ENCODE measurements around the gene CSNK1D. TPM values are rescaled to one million over a fixed set of nuclear protein-coding genes. Genes with fewer than 3 reads are reported as not detected.

Gene CSNK1D
- total RNA-seq, 2 experiments from 2014 or later, result 116 TPM

DNA sequence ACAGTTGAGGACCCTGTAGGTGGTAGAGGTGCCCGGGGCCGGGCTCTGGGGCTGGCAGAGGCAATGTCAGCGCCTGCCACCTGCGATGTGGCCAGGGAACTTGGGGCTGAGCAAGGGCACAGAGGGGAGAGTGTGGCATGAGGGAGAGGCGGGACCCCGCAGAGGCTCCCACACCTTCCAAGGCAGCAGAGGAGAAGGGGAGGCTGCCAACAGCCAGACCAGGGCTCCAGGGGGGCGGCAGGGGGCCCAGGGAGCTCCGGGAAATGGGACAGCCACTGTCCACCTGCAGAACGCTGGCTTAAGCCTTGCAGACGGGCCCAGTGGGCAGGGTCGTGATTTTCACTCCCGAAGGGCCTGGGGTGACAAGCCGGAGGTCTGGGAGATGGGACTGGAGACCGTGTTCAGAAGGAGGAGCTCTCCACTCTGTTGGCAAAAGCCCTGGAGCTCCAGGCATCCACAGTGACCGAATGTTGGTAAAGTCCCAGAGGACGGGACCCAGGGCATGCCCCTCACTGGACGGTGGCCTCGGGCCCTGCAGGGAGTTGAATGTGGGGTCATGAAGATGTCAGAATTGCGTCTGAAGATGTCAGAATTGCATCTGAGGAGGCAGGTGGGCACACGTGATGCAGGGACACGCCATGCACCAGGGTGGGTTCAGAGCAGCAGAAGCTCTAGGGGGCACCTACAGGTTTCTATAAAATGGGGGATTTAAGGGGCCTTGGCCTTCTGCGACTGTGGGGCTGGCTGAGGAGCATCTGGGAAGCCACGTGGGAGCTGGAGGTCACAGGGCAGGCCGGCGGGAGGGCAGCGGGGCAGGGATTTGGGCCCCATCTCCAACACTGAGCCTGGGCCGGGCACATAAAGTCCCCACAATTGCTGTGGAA, 25.3 kb upstream of the CSNK1D start:
- ChIA-PET POLR2A (interaction anchor here (0.5 to 7.6 kb wide), 31 partner anchors 8 to 596 kb away, joined by 3 to 120 read pairs (median 7); partner anchors contain the start of genes CD7, CSNK1D, DCXR and FOXK2), CTCF (interaction anchor here (0.6 to 4.8 kb wide), 11 partner anchors 10 to 268 kb away, joined by 3 to 32 read pairs (median 8); partner anchors contain the start of gene CD7)
- DNase-seq, result no peak
- no peaks in the 10 kb centered on the region for H3K9me3 Mint-ChIP-seq
- H3K4me3 Mint-ChIP-seq, result peak overlapping the region; percentile 88
- peaks cover 91% of the 10 kb centered on the region for H3K4me1 Mint-ChIP-seq
- no peaks in the 10 kb centered on the region for H3K27me3 Mint-ChIP-seq
- H3K27ac Mint-ChIP-seq, result peak overlapping the region; percentile 100
- peaks cover 15% of the 10 kb centered on the region for H3K36me3 Mint-ChIP-seq (ENCODE audit: low read depth)

DNA sequence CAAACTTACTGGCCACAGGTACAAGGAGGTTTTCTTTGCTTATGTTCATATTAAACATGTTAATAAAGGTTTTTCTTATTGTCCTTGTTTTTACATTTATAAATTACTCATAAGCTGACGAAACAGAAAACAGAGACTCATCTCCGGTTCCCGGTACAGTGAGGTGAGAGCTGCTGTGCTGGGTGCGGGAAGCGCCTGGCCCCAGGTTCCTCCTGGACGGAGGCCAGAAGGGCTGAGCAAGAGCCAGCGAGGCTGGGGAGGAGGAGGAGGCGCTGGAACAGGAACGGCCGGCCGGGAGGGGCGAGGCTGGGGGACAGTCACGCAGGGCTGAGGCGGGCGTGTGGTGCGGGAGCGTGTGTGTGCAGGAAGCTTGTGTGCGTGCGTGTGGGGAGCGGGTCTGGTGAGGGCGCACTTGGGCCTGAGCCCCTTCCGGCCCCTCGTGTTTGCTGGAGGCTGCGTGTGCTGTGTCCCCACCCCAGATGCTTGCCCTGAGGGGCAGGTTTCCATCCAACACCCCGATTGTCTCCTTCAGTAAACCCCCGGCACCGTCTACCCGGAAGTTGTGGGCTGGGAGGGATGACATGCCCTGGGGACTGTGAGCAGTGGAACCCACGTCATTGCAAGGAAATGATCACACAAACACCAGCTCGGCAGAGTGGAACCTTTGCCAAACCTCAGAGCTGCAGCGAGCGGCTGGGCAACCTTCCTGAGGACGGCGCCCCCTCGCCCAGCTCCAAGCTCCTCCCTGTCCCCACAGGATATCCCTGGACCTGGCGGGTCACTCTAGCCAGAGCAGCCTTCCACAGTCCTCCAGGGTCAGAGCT, 24.4 kb upstream of the CSNK1D start:
- Mint-ChIP-seq H3K4me3 (peak overlapping the region; percentile 88), H3K9me3 (no peaks in the 10 kb centered on the region), H3K27ac (peak overlapping the region; percentile 100), H3K27me3 (no peaks in the 10 kb centered on the region), H3K36me3 (ENCODE audit: low read depth) (peaks cover 15% of the 10 kb centered on the region), H3K4me1 (peaks cover 87% of the 10 kb centered on the region)
- CTCF ChIA-PET, result interaction anchor here (0.6 to 4.0 kb wide), 11 partner anchors 11 to 267 kb away, joined by 3 to 32 read pairs (median 5); partner anchors contain the start of gene CD7
- POLR2A ChIA-PET, result interaction anchor here (0.5 to 7.6 kb wide), 36 partner anchors 9 to 595 kb away, joined by 3 to 120 read pairs (median 6); partner anchors contain the start of genes CD7, CENPX, CSNK1D and DCXR
- DNase-seq, result peak; percentile 93

DNA sequence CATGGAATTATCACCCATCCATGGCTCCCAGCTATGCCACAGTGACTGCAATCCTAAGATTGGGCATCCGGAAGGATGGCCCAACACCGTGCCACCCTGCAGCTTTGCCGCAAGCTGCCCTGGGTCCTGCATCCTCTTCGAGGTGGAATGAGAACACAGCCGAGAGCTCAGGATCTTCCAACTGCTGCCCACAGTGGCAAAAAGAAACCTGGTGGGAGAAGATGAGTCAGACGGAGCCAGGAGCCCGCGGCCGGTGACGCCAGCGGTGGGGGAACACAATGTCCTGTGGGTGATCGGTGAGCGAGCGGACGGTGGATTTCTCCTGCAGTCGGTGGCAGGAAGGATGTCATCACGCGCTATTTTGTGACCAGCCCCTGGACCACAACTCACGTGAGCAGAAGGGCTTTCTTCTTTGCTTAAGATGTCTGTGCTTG, 23.8 kb upstream of the CSNK1D start:
- POLR2A ChIA-PET, result interaction anchor here (0.7 to 7.6 kb wide), 30 partner anchors 10 to 412 kb away, joined by 3 to 120 read pairs (median 8); partner anchors contain the start of genes CD7, CENPX, CSNK1D and FOXK2
- Mint-ChIP-seq H3K27me3 (no peaks in the 10 kb centered on the region), H3K27ac (peak overlapping the region; percentile 100), H3K36me3 (ENCODE audit: low read depth) (peaks cover 15% of the 10 kb centered on the region), H3K4me1 (peaks cover 85% of the 10 kb centered on the region), H3K9me3 (no peaks in the 10 kb centered on the region), H3K4me3 (peak overlapping the region; percentile 88)
- peak; percentile 92 for DNase-seq
- CTCF ChIA-PET, result interaction anchor here (1.2 to 3.8 kb wide), 5 partner anchors 14 to 91 kb away, joined by 4 to 12 read pairs (median 6); partner anchors contain the start of gene CD7

DNA sequence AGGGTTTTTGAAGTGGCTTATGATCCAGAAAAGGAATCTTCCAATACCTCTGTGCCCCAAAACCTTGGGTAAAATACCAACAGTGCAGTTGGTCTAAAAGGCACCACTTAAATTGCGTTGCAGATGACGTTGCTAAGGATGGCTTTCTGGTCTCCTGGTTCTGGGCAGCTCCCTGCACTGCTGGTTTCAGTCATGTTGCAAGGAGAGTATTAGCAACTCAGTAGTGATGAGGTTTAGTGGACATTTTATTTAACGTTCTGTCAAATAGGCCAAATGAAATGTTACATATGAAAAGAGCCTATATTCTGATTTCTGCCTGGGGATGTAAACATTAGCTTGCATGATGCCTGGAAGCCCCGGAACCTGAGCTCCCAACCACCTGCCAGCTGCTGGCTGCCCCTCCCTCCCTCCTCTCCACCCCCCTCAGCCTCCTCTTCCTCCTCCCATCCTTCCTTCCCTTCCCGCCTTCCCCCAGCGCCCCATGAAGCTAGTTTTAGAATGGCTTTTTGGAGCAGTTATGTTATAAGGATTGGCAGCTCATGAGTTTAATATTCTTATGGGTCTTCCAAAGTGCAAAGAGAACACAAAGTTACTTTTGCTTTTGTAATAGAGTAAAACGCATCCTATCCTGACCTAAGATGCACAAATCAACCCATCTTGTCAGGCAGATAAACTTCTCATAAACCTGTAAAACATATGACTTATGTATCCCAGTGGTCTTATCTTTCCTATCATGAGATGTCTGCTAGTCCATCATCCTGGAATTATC, 23.2 kb upstream of the CSNK1D start:
- Mint-ChIP-seq H3K27me3 (no peaks in the 10 kb centered on the region), H3K4me1 (peaks cover 82% of the 10 kb centered on the region), H3K4me3 (peak overlapping the region; percentile 88), H3K9me3 (no peaks in the 10 kb centered on the region), H3K27ac (peak overlapping the region; percentile 100), H3K36me3 (ENCODE audit: low read depth) (peaks cover 15% of the 10 kb centered on the region)
- ChIA-PET POLR2A (interaction anchor here (0.7 to 7.6 kb wide), 24 partner anchors 10 to 412 kb away, joined by 3 to 120 read pairs (median 9); partner anchors contain the start of genes CD7, CSNK1D, FOXK2 and NARF), CTCF (interaction anchor here (0.6 to 3.8 kb wide), 5 partner anchors 13 to 197 kb away, joined by 3 to 12 read pairs (median 6); partner anchors contain the start of gene CD7)
- no peak for DNase-seq

DNA sequence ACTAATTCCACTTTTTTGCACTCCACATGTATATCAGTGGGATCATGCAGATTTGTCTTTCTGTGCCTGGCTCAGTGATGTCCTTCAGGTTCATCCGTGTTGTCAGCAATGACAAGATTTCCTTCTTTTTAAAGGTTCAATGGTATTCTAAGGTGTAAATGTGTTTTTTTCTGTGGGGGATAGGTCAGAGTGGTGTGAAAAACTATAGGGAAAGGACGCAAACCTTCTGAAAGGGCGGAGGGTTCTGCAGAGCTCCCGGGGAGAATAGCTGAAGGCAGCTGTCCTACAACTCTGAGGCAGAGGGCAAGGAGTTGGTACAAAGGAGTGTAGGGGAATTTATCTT, 21.9 kb upstream of the CSNK1D start:
- ChIA-PET CTCF (no interaction called here), POLR2A (interaction anchor here (1.2 to 4.2 kb wide), 2 partner anchors 15 to 20 kb away, joined by 3 to 49 read pairs; partner anchors contain the start of gene CSNK1D)
- Mint-ChIP-seq H3K36me3 (ENCODE audit: low read depth) (peaks cover 15% of the 10 kb centered on the region), H3K4me3 (no peak overlapping the region), H3K27ac (no peak overlapping the region), H3K27me3 (no peaks in the 10 kb centered on the region), H3K4me1 (peaks cover 74% of the 10 kb centered on the region), H3K9me3 (no peaks in the 10 kb centered on the region)
- no peak for DNase-seq

DNA sequence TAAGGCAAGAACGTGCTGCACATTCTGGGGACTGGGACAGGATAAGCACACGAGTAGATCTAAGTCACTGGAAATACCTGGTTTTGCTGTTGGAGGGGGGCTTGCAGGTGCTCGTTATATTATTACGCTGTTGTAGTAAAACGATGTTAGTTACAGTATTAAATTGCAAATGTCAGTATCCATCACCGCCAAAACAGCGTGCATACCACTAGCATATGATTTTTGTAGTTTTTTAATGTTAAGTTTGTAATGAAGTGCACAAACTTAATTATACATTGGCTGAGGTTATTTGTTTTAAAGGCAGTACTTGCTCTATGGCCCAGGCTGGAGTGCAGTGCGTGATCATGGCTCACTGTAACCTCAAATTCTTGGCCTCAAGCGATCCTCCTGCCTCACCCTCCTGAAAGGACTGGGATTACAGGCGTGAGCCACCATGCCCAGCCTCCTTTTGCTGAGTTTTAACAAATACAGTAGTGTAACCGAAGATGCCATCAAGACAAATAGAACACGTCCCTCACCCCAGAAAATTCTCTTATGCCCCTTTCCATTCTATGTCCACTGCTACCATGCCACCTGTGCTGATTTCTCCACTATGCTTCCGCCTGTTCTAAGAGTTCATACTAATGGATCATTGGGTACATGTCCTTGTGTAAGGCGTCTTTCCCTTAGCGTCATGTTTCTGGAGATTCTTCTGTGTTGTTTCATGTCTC, 20.7 kb upstream of the CSNK1D start:
- no peak for DNase-seq
- H3K4me1 Mint-ChIP-seq, result peaks cover 62% of the 10 kb centered on the region
- CTCF ChIA-PET, result interaction anchor here (1.8 kb wide), 1 partner anchor 21 kb away, joined by 4 read pairs; the partner anchor contains the start of gene CSNK1D
- H3K27me3 Mint-ChIP-seq, result no peaks in the 10 kb centered on the region
- H3K36me3 Mint-ChIP-seq (ENCODE audit: low read depth), result peaks cover 15% of the 10 kb centered on the region
- POLR2A ChIA-PET, result interaction anchor here (0.8 to 3.2 kb wide), 5 partner anchors 9 to 264 kb away, joined by 3 to 38 read pairs (median 10); partner anchors contain the start of genes CD7, CSNK1D and SLC16A3
- H3K27ac Mint-ChIP-seq, result peak overlapping the region; percentile 59
- H3K4me3 Mint-ChIP-seq, result peak overlapping the region; percentile 61
- H3K9me3 Mint-ChIP-seq, result no peaks in the 10 kb centered on the region

DNA sequence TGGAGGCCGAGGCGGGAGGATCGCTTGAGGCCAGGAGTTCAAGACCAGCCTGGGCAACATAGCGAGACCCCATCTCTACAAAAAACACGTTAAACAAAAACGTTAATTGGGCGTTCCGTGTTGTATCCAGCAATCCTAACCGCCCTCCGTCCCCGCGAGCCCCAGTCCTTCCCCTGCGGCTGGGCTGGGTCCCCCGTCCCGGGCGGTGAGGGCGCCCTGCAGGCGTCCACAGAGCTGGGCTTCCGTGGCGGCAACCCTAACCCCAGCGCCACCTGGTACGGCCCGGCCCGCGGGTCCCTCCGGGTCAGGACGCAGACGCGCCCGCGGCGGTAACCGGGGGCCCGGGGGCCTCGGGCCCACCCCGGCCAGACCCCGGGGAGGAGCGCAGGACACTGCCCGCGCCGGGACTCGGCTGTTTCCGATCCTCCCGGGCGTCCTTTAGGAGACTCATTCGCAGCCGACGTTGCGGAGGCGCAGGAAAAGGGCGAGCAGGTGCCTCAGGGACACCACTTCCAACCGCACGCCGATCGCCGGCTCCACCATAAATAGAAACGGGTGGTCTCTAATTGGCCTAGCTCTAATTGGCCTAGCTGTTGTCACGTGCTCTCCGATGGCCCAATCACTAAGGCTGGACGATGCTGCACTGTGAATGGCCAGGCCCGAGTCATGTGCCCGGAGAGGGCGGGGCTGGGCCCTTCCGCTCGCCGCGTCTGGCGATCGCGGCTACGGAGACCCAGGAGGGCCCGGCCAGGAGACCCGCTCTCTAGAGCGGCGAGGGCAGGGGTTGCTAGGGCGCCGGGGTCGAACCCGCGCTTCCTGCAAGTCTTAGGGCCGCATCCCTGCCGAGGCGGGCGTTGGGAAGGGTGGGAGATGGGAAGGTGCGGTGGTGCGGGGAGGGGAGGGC, 19.0 kb upstream of the CSNK1D start:
- peak overlapping the region; percentile 86 for H3K27ac Mint-ChIP-seq
- POLR2A ChIA-PET, result interaction anchor here (0.7 to 3.2 kb wide), 17 partner anchors 9 to 227 kb away, joined by 3 to 38 read pairs (median 5); partner anchors contain the start of genes CD7, CSNK1D, FOXK2 and SECTM1
- DNase-seq, result peak; percentile 95
- H3K4me1 Mint-ChIP-seq, result peaks cover 51% of the 10 kb centered on the region
- H3K9me3 Mint-ChIP-seq, result no peaks in the 10 kb centered on the region
- H3K36me3 Mint-ChIP-seq (ENCODE audit: low read depth), result peaks cover 9% of the 10 kb centered on the region
- peak overlapping the region; percentile 88 for H3K4me3 Mint-ChIP-seq
- CTCF ChIA-PET, result interaction anchor here (1.0 to 2.1 kb wide), 5 partner anchors 10 to 57 kb away, joined by 3 to 17 read pairs (median 4); partner anchors contain the start of genes CD7 and CSNK1D
- H3K27me3 Mint-ChIP-seq, result no peaks in the 10 kb centered on the region

DNA sequence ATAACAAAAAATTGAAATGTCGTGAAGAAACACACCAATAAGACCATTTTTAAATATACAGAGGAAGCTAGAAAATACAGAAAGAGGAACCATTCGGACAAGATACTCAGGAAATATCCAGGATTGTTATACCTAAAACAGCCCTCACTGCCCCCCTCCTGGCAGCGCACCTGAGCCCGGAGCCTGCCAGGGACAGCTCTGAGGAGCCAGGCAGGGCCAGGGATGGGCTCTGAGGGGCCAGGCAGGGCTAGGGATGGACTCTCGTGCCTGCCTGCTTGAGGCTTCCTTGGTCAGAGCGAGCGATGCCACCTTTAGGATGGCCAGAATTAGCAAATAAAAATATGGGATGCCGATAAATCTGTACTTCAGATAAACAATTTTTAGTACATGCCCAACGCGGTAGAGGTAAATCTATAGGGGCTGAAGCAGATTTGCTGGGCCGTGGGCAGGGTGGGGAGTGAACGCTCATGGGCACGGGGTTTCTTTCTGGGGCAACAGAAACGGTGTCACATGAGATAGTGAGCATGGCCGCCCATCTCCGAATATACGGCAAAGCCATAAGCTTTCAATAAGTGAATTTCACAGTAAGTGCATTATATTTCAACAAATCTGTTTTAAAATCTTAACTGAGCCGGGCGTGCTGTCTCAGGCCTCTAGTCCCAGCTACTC, 18.2 kb upstream of the CSNK1D start:
- H3K36me3 Mint-ChIP-seq (ENCODE audit: low read depth), result peaks cover 9% of the 10 kb centered on the region
- ChIA-PET CTCF (interaction anchor here (0.7 to 2.1 kb wide), 3 partner anchors 10 to 56 kb away, joined by 3 to 17 read pairs (median 12); no protein-coding TSS in a partner anchor), POLR2A (interaction anchor here (0.9 to 3.2 kb wide), 13 partner anchors 9 to 228 kb away, joined by 3 to 38 read pairs (median 5); partner anchors contain the start of genes CD7, CSNK1D, FOXK2 and SECTM1)
- H3K27me3 Mint-ChIP-seq, result no peaks in the 10 kb centered on the region
- peak overlapping the region; percentile 58 for H3K4me3 Mint-ChIP-seq
- H3K4me1 Mint-ChIP-seq, result peaks cover 43% of the 10 kb centered on the region
- H3K27ac Mint-ChIP-seq, result peak overlapping the region; percentile 52
- DNase-seq, result no peak
- no peaks in the 10 kb centered on the region for H3K9me3 Mint-ChIP-seq

DNA sequence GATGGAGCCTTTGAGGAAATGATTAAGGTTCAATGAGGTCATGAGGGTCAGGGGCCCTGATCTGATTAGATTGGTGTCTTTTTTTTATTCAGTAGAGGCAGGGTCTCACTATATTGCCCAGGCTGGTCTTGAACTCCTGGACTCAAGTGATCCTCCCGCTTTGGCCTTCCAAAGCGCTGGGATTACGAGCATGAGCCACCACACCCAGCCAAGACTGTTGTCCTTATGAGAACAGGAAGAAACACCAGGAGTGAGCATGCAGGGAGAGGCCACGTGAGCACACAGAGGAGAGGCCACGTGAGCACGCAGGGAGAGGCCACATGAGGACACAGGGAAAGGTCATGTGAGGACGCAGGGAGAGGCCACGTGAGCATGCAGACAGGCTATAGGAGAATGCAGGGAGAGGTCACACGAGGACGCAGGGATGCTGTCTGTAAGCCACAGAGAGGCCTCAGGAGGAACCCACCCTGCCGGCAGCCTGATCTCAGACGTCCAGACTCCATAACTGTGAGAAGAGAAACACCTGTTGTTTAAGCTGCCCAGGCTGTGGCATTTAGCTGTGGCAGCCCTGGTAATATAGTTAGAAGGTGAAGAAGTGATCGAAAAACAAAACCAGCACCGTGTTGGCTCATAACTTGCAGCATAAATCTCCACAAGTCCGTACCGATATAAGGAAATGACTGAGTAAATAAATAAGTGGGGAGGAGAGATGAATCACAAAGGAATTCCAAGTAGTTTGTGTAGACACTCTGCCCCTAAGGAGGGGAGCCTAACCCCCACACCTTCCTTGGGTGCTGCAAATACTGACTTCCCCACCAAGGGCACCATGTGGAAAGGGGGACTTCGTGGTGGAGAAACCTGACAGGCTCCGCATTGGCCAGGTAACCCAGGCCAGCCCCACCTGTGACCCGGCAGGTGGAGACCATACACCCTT, 14.6 kb upstream of the CSNK1D start:
- CTCF ChIA-PET, result no interaction called here
- H3K27ac Mint-ChIP-seq, result no peak overlapping the region
- no peak for DNase-seq

More for the DNA sequence above, 14.6 kb upstream of the CSNK1D start:
- peaks cover 25% of the 10 kb centered on the region for H3K4me1 Mint-ChIP-seq
- no peaks in the 10 kb centered on the region for H3K9me3 Mint-ChIP-seq
- POLR2A ChIA-PET, result interaction anchor here (1.3 kb wide), 1 partner anchor 59 kb away, joined by 3 read pairs; the partner anchor contains the start of gene SLC16A3
- peaks cover 3% of the 10 kb centered on the region for H3K27me3 Mint-ChIP-seq
- H3K36me3 Mint-ChIP-seq (ENCODE audit: low read depth), result no peaks in the 10 kb centered on the region
- no peak overlapping the region for H3K4me3 Mint-ChIP-seq
